HG02884 (cell line): ENCODE results near the gene SHROOM2.

Experiments used
- ATAC-seq: cut with Tn5 transposase; IDR thresholded peaks from one replicate; pipeline ENCODE4 v1.9.1; 2021; ENCODE audit warnings: mild to moderate bottlenecking, moderate library complexity; ENCODE audit not compliant: unreplicated experiment

Gene SHROOM2

GRCh38 chrX:9997041-9997440 lies 210.8 kb downstream of the SHROOM2 start:
- no peak for ATAC-seq

DNA sequence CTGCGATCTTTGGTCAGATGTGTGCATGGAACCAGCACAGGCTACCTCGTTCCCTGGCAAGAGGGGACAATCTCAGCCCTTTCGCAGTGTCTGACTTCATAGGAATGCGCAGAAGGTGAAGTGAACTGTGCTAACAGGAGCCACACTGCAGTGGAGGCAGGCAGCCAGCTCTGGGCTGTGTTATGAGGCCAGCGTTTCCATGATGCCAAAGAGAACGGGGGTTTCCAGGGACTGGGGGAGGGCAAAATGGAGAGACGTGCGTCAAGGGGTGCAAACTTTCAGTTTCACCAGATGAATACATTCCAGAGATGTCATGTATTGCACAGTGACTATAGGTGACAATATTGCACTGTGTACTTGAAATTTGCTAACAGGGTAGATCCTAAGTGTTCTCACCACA lies 211.3 kb downstream of the SHROOM2 start:
- ATAC-seq = no peak
